Middle frontal gyrus (tissue), 1 donor: ENCODE data around the gene ETV6.

Experiments used
- DNase-seq: peaks from one replicate; pipeline ENCODE4 v3.0.0-alpha.2; 2015; ENCODE audit warnings: low spot score; ENCODE audit errors: extremely low spot score

ETV6 gene

GRCh38 chr12:11879306-11879705, 229.8 kb downstream of the ETV6 start:
- DNase-seq: no peak

- no peak for DNase-seq
Measured at GRCh38 chr12:11880381-11880780, 230.9 kb downstream of the ETV6 start.

- DNase-seq: no peak
Measured at GRCh38 chr12:11881835-11882234, 232.4 kb downstream of the ETV6 start.

GRCh38 chr12:11882301-11883019, 233.0 kb downstream of the ETV6 start:
- DNase-seq: no peak

GRCh38 chr12:11884116-11884515, 234.6 kb downstream of the ETV6 start:
- no peak for DNase-seq

GRCh38 chr12:11884706-11885105, 235.2 kb downstream of the ETV6 start:
- no peak for DNase-seq

- no peak for DNase-seq
Measured at GRCh38 chr12:11885261-11886038, 236.0 kb downstream of the ETV6 start.

GRCh38 chr12:11886339-11886738, 236.9 kb downstream of the ETV6 start:
- no peak for DNase-seq

GRCh38 chr12:11888029-11888428, 238.6 kb downstream of the ETV6 start:
- DNase-seq: no peak

- no peak for DNase-seq
Measured at GRCh38 chr12:11891346-11891745, 241.9 kb downstream of the ETV6 start.

- no peak for DNase-seq
Measured at GRCh38 chr12:11891754-11892386, 242.4 kb downstream of the ETV6 start.

- DNase-seq: no peak
Measured at GRCh38 chr12:11893998-11894397, 244.5 kb downstream of the ETV6 start.

- DNase-seq: no peak
Measured at GRCh38 chr12:11894890-11895289, 245.4 kb downstream of the ETV6 start.

GRCh38 chr12:11895421-11896078, 246.1 kb downstream of the ETV6 start:
- DNase-seq: no peak

GRCh38 chr12:11896417-11896929, 247.0 kb downstream of the ETV6 start:
- no peak for DNase-seq

GRCh38 chr12:11897923-11898322, 248.4 kb downstream of the ETV6 start:
- no peak for DNase-seq

- no peak for DNase-seq
Measured at GRCh38 chr12:11901701-11902524, 252.4 kb downstream of the ETV6 start.

GRCh38 chr12:11902525-11902875, 253.0 kb downstream of the ETV6 start:
- no peak for DNase-seq

- DNase-seq: no peak
Measured at GRCh38 chr12:11904124-11904523, 254.7 kb downstream of the ETV6 start.

- DNase-seq: no peak
Measured at GRCh38 chr12:11905534-11905933, 256.1 kb downstream of the ETV6 start.
